Colonic mucosa (tissue), 4 donors: ENCODE data around the gene CACNG5. TPM values are rescaled to one million over a fixed set of nuclear protein-coding genes. Genes with fewer than 3 reads are reported as not detected.

Source experiments
- DNase-seq: peaks from one replicate; pipeline ENCODE4 v3.0.0-alpha.2; 2020
- H3K27ac ChIP-seq: fragments of 200-600 bp; one replicate; pipeline ENCODE4 v1.8.0; 2021
- H3K27me3 ChIP-seq: fragments of 200-600 bp; one replicate; pipeline ENCODE4 v1.8.0; 2021
- H3K36me3 ChIP-seq: fragments of 200-600 bp; one replicate; pipeline ENCODE4 v1.8.0; 2021
- H3K4me1 ChIP-seq: fragments of 200-600 bp; one replicate; pipeline ENCODE4 v1.8.0; 2021; ENCODE audit warnings: mild to moderate bottlenecking
- H3K4me3 ChIP-seq: fragments of 200-600 bp; one replicate; pipeline ENCODE4 v1.8.0; 2021
- H3K9ac ChIP-seq, 2 donors: one replicate each; pipeline ENCODE4 v1.7.0; 2013; ENCODE audit warnings: control low read depth in 2 of 2, low read depth in 2 of 2, low read length in 2 of 2
- H3K9me3 ChIP-seq: fragments of 200-600 bp; one replicate; pipeline ENCODE4 v1.8.0; 2021
- CTCF ChIP-seq: fragments of 200-600 bp; IDR thresholded peaks from one replicate; pipeline ENCODE4 v1.8.0; 2022; ENCODE audit warnings: antibody characterized with exemption, mild to moderate bottlenecking
- intact Hi-C: fragments of 100-400 bp; cut with DNase I; formaldehyde crosslinking; loops from one replicate; pipeline ENCODE4 v1.14.1; 2022
- total RNA-seq, 2 donors: library from RNA; stranded (reverse); fragmentation: NEBNext Ultra II Directional in 1 of 2; extraction: Animal tissue kit (Norgen Biotek cat#: 25700) in 1 of 2; gene quantifications; one replicate each; pipeline ENCODE4 v1.2.1, GENCODE V29; 2021
- donor health status: healthy.
- donor health status: DM: no; HTN: no; CAD: no.
- donor health status: DM: no; HTN: no; CAD: no.

Gene CACNG5
- total RNA-seq, 2 donors from 2014 or later, result 0.19 TPM; not detected in 1

DNA sequence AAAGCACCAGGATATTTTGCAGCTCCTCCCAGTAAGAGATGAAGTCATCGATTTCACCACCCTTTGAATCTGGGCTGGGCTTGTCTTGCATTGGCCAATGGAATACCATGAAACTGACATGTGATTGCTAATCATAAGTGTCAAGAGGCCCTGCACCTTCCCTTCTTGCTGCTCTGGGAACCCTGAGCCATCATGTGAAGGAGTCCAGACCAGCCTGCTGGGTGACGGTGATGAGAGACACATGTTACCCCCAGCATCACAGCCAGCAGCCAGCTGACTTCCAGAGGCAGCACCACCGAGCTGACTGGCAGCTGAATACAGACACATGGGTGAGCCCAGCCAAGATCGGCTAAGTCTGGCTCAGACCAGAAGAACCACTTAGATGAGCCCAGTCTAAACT is 86.0 kb downstream of the CACNG5 start:
- no peaks in the 10 kb centered on the region for H3K4me1 ChIP-seq
- no peak for DNase-seq
- H3K27me3 ChIP-seq, result no peaks in the 10 kb centered on the region
- no peaks in the 10 kb centered on the region for H3K36me3 ChIP-seq
- H3K9ac ChIP-seq, result no peak overlapping the region
- H3K4me3 ChIP-seq, result no peak overlapping the region
- intact Hi-C loops, result no loop called here
- no peak overlapping the region for H3K27ac ChIP-seq
- H3K9me3 ChIP-seq, result no peaks in the 10 kb centered on the region
- TF ChIP-seq CTCF, result no peak

DNA sequence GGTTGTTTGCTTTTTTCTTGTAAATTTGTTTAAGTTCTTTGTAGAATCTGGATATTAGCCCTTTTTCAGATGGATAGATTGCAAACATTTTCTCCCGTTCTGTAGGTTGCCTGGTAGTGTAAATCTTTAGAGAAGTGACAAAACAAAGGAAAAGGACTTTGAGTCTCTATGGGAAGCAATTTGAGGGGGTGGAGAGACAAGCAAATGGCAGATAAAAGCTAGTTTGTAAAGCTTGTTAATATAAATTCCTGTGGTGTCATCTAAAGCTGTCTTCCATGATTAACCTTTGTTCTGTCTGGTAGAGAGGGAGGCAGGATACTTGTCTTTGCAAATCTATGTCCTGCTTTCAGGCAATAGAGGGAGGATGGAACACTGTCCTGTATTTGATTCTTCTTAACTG is 89.0 kb downstream of the CACNG5 start:
- Histone ChIP-seq H3K36me3 (no peaks in the 10 kb centered on the region), H3K9ac (no peak overlapping the region), H3K4me1 (no peaks in the 10 kb centered on the region), H3K4me3 (no peak overlapping the region), H3K27ac (no peak overlapping the region), H3K27me3 (no peaks in the 10 kb centered on the region), H3K9me3 (no peaks in the 10 kb centered on the region)
- DNase-seq, result no peak
- TF ChIP-seq CTCF, result no peak
- intact Hi-C loops, result no loop called here

GRCh38 chr17:66925811-66926500 is 91.0 kb downstream of the CACNG5 start:
- H3K9ac ChIP-seq, result no peak overlapping the region
- no peaks in the 10 kb centered on the region for H3K4me1 ChIP-seq
- no peaks in the 10 kb centered on the region for H3K9me3 ChIP-seq
- H3K36me3 ChIP-seq, result no peaks in the 10 kb centered on the region
- no peak for DNase-seq
- no peaks in the 10 kb centered on the region for H3K27me3 ChIP-seq
- intact Hi-C loops, result no loop called here
- no peak overlapping the region for H3K27ac ChIP-seq
- TF ChIP-seq CTCF, result no peak
- no peak overlapping the region for H3K4me3 ChIP-seq

- Histone ChIP-seq H3K9ac (no peak overlapping the region), H3K4me1 (no peaks in the 10 kb centered on the region), H3K4me3 (no peak overlapping the region), H3K36me3 (no peaks in the 10 kb centered on the region), H3K27ac (no peak overlapping the region), H3K27me3 (no peaks in the 10 kb centered on the region), H3K9me3 (no peaks in the 10 kb centered on the region)
- DNase-seq, result no peak
- TF ChIP-seq CTCF, result no peak
- intact Hi-C loops, result no loop called here
Measured at GRCh38 chr17:66928949-66929348, 94.0 kb downstream of the CACNG5 start.

DNA sequence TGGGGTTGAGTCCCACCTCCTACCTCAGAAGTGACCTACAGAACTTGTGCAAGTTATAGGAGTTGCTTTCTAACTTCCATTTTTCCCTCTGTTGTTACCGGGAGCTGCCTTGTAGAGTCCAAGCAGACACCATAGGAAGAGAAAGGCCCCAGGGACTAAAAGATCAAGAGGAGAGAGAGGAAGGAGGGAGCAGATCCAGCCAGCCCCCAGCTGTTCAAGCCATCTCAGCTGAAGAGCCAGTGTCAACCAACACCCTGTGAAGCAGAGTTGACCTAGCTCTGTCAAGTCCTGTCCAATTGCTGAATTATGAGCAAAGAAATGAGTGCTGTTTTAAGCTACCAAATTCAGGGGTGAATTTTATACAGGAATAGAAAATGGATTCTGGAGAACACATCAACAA is 94.7 kb downstream of the CACNG5 start:
- no peaks in the 10 kb centered on the region for H3K4me1 ChIP-seq
- no peaks in the 10 kb centered on the region for H3K27me3 ChIP-seq
- DNase-seq, result no peak
- H3K9me3 ChIP-seq, result no peaks in the 10 kb centered on the region
- no peak overlapping the region for H3K4me3 ChIP-seq
- H3K27ac ChIP-seq, result no peak overlapping the region
- no peaks in the 10 kb centered on the region for H3K36me3 ChIP-seq
- H3K9ac ChIP-seq, result no peak overlapping the region
- intact Hi-C loops, result no loop called here
- TF ChIP-seq CTCF, result no peak
